HEK293 (cell line): ENCODE data around the gene HMGB2.

Experiments used
- CTCF ChIA-PET: fragments of 350-600 bp; formaldehyde crosslinking; extraction: SDS; loops from one replicate; lab custom pipeline; 2021; ENCODE audit warnings: antibody characterized with exemption; lab: Yijun Ruan, JAX
- POLR2A ChIA-PET: fragments of 300-600 bp; formaldehyde crosslinking; extraction: SDS; loops from one replicate; lab custom pipeline; 2020; ENCODE audit warnings: antibody characterized with exemption, inconsistent platforms; lab: Yijun Ruan, JAX
- H3K27ac ChIP-seq: fragments of 200-500 bp; sonication (Bioruptor generic); 2 replicates; pipeline ENCODE4 v1.5.1; 2014; ENCODE audit warnings: low read depth, low read length, control low read depth, inconsistent platforms; ENCODE audit errors: extremely low read depth
- H3K36me3 ChIP-seq, 2 experiments: fragments of 200-500 bp in 1 of 2; sonication (Bioruptor generic) in 1 of 2; 1 replicate in 1 of 2; 2 replicates in 1 of 2; pipeline ENCODE4 v1.5.1; 2014 to 2017; ENCODE audit warnings: inconsistent platforms in 2 of 2, low read length in 2 of 2; ENCODE audit not compliant: control insufficient read depth in 2 of 2, insufficient read depth in 1 of 2
- H3K4me1 ChIP-seq: fragments of 200-500 bp; sonication (Bioruptor generic); 2 replicates; pipeline ENCODE4 v1.5.1; 2014; ENCODE audit warnings: mild to moderate bottlenecking, low read length, inconsistent platforms; ENCODE audit not compliant: control insufficient read depth, insufficient read depth
- H3K4me3 ChIP-seq: 2 replicates; pipeline ENCODE4 v1.5.1; 2011; ENCODE audit warnings: low read depth, mild to moderate bottlenecking, control low read depth, low read length, moderate library complexity
- H3K9me3 ChIP-seq: fragments of 200-500 bp; sonication (Bioruptor generic); 2 replicates; pipeline ENCODE4 v1.5.1; 2014; ENCODE audit warnings: low read depth, low read length, inconsistent platforms; ENCODE audit not compliant: control insufficient read depth, insufficient read depth
- HOXA7 ChIP-seq: sonication (generic); formaldehyde crosslinking; IDR thresholded peaks from 2 replicates; pipeline ENCODE4 v1.8.1; 2022; ENCODE audit warnings: missing genetic modification reagents, borderline replicate concordance
- ZNF112 ChIP-seq: fragments of 450-650 bp; formaldehyde crosslinking; IDR thresholded peaks from 2 replicates; pipeline ENCODE4 v1.5.0; 2017; ENCODE audit warnings: missing biosample characterization, missing genetic modification characterization
- ZNF121 ChIP-seq: fragments of 450-650 bp; formaldehyde crosslinking; IDR thresholded peaks from 2 replicates; pipeline ENCODE4 v1.5.1; 2016; ENCODE audit warnings: missing biosample characterization, missing genetic modification characterization
- ZNF214 ChIP-seq: fragments of 450-650 bp; formaldehyde crosslinking; IDR thresholded peaks from 2 replicates; pipeline ENCODE4 v1.5.1; 2017; ENCODE audit warnings: missing biosample characterization, mild to moderate bottlenecking, missing genetic modification characterization, borderline replicate concordance
- ZNF416 ChIP-seq: fragments of 450-650 bp; formaldehyde crosslinking; IDR thresholded peaks from 2 replicates; pipeline ENCODE4 v1.5.1; 2016; ENCODE audit warnings: missing biosample characterization, missing genetic modification characterization
- ZNF555 ChIP-seq: fragments of 450-650 bp; formaldehyde crosslinking; conservative IDR thresholded peaks from 2 replicates; pipeline ENCODE4 v1.5.1; 2017; ENCODE audit warnings: missing biosample characterization, mild to moderate bottlenecking, missing genetic modification characterization, inconsistent platforms
- ZNF585B ChIP-seq: fragments of 450-650 bp; formaldehyde crosslinking; IDR thresholded peaks from 2 replicates; pipeline ENCODE4 v1.5.1; 2016; ENCODE audit warnings: missing biosample characterization, missing genetic modification characterization
- ZNF624 ChIP-seq: fragments of 450-650 bp; formaldehyde crosslinking; IDR thresholded peaks from 2 replicates; pipeline ENCODE4 v1.5.1; 2017; ENCODE audit warnings: missing biosample characterization, missing genetic modification characterization
- TF ChIP-seq, protein P1 (sequence below): fragments of 450-650 bp; formaldehyde crosslinking; IDR thresholded peaks from 2 replicates; pipeline ENCODE4 v1.5.1; 2017; ENCODE audit warnings: missing biosample characterization, missing genetic modification characterization
- TF ChIP-seq, protein P2 (sequence below): fragments of 450-650 bp; formaldehyde crosslinking; IDR thresholded peaks from 2 replicates; pipeline ENCODE4 v1.5.1; 2016; ENCODE audit warnings: missing biosample characterization, missing genetic modification characterization
- TF ChIP-seq, protein P3 (sequence below): fragments of 450-650 bp; formaldehyde crosslinking; IDR thresholded peaks from 2 replicates; pipeline ENCODE4 v1.5.1; 2016; ENCODE audit warnings: missing biosample characterization, missing genetic modification characterization
- TF ChIP-seq, protein P4 (sequence below): fragments of 450-650 bp; formaldehyde crosslinking; IDR thresholded peaks from 2 replicates; pipeline ENCODE4 v1.5.1; 2016; ENCODE audit warnings: missing biosample characterization, missing genetic modification characterization
- TF ChIP-seq, protein P5 (sequence below): fragments of 450-650 bp; formaldehyde crosslinking; IDR thresholded peaks from 2 replicates; pipeline ENCODE4 v1.5.1; 2016; ENCODE audit warnings: missing biosample characterization, missing genetic modification characterization
- TF ChIP-seq, protein P6 (sequence below): fragments of 450-650 bp; IDR thresholded peaks from 2 replicates; pipeline ENCODE4 v1.5.1; 2018; ENCODE audit warnings: missing biosample characterization, mild to moderate bottlenecking, missing genetic modification characterization
- TF ChIP-seq, protein P7 (sequence below): fragments of 450-650 bp; formaldehyde crosslinking; IDR thresholded peaks from 2 replicates; pipeline ENCODE4 v1.5.1; 2016; ENCODE audit warnings: missing biosample characterization, missing genetic modification characterization

Gene HMGB2

DNA sequence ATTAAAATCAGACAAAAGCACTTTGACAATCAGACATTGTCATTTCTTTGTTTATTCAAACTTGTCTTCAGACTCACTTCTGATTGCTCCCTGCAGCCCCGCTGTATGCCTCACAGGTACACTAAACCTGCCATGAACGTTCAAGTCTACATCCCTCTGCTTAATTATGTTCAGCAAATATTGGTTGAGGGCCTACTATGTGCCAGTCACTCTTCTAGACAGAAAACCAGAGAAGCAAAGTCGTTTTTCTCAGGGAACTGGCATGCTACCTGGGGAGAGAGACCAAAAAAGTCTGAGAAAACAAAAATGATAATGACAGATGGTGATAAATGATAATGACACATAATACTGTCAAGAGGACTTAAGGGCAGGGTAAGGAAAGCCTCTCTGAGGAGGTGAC lies 19.4 kb downstream of the HMGB2 start (continued):
- TF ChIP-seq, protein P1, sequence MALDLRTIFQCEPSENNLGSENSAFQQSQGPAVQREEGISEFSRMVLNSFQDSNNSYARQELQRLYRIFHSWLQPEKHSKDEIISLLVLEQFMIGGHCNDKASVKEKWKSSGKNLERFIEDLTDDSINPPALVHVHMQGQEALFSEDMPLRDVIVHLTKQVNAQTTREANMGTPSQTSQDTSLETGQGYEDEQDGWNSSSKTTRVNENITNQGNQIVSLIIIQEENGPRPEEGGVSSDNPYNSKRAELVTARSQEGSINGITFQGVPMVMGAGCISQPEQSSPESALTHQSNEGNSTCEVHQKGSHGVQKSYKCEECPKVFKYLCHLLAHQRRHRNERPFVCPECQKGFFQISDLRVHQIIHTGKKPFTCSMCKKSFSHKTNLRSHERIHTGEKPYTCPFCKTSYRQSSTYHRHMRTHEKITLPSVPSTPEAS (tag by site-specific recombination), result no peak
- no peak for TF ChIP-seq HOXA7 (CRISPR knock-in tag)
- TF ChIP-seq, protein P2, sequence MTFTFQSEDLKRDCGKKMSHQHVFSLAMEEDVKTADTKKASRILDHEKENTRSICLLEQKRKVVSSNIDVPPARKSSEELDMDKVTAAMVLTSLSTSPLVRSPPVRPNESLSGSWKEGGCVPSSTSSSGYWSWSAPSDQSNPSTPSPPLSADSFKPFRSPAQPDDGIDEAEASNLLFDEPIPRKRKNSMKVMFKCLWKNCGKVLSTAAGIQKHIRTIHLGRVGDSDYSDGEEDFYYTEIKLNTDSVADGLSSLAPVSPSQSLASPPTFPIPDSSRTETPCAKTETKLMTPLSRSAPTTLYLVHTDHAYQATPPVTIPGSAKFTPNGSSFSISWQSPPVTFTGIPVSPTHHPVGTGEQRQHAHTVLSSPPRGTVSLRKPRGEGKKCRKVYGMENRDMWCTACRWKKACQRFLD (tag by site-specific recombination), result no peak
- no peak for TF ChIP-seq ZNF214
- TF ChIP-seq, protein P3, sequence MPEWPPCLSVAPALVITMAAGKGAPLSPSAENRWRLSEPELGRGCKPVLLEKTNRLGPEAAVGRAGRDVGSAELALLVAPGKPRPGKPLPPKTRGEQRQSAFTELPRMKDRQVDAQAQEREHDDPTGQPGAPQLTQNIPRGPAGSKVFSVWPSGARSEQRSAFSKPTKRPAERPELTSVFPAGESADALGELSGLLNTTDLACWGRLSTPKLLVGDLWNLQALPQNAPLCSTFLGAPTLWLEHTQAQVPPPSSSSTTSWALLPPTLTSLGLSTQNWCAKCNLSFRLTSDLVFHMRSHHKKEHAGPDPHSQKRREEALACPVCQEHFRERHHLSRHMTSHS (tag by site-specific recombination), result no peak

DNA sequence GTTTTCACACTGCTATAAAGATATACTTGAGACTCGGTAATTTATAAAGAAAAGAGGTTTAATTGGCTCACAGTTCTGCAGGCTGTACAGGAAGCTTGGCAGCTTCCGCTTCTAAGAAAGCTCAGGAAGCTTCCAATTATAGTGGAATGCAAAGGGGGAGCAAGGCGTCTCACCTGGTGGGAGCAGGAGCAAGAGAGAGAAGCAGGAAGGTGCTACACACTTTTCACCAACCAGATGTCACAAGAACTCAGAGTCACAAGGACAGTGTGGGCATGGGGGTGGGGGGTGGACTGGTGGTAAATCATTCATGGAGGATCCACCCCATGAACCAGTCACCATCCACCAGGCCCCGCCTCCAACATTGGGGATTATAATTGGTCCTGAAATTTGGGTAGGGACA lies 22.8 kb downstream of the HMGB2 start:
- no peak overlapping the region for H3K27ac ChIP-seq
- ChIA-PET CTCF (interaction anchor here (2.3 kb wide), 1 partner anchor 10 kb away, joined by 22 read pairs; no protein-coding TSS in a partner anchor), POLR2A (no interaction called here)
- no peaks in the 10 kb centered on the region for H3K9me3 ChIP-seq
- TF ChIP-seq ZNF112 (tag by site-specific recombination) (no peak), ZNF585B (tag by site-specific recombination) (no peak)
- TF ChIP-seq, protein P4, sequence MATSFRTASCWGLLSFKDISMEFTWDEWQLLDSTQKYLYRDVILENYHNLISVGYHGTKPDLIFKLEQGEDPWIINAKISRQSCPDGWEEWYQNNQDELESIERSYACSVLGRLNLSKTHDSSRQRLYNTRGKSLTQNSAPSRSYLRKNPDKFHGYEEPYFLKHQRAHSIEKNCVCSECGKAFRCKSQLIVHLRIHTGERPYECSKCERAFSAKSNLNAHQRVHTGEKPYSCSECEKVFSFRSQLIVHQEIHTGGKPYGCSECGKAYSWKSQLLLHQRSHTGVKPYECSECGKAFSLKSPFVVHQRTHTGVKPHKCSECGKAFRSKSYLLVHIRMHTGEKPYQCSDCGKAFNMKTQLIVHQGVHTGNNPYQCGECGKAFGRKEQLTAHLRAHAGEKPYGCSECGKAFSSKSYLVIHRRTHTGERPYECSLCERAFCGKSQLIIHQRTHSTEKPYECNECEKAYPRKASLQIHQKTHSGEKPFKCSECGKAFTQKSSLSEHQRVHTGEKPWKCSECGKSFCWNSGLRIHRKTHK (tag by site-specific recombination), result no peak
- TF ChIP-seq, protein P5, sequence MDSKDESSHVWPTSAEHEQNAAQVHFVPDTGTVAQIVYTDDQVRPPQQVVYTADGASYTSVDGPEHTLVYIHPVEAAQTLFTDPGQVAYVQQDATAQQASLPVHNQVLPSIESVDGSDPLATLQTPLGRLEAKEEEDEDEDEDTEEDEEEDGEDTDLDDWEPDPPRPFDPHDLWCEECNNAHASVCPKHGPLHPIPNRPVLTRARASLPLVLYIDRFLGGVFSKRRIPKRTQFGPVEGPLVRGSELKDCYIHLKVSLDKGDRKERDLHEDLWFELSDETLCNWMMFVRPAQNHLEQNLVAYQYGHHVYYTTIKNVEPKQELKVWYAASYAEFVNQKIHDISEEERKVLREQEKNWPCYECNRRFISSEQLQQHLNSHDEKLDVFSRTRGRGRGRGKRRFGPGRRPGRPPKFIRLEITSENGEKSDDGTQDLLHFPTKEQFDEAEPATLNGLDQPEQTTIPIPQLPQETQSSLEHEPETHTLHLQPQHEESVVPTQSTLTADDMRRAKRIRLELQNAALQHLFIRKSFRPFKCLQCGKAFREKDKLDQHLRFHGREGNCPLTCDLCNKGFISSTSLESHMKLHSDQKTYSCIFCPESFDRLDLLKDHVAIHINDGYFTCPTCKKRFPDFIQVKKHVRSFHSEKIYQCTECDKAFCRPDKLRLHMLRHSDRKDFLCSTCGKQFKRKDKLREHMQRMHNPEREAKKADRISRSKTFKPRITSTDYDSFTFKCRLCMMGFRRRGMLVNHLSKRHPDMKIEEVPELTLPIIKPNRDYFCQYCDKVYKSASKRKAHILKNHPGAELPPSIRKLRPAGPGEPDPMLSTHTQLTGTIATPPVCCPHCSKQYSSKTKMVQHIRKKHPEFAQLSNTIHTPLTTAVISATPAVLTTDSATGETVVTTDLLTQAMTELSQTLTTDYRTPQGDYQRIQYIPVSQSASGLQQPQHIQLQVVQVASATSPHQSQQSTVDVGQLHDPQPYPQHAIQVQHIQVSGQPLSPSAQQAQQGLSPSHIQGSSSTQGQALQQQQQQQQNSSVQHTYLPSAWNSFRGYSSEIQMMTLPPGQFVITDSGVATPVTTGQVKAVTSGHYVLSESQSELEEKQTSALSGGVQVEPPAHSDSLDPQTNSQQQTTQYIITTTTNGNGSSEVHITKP (tag by site-specific recombination), result 0 out of 2 replicates have a peak, but pooled peaks have one; percentile 20
- peaks cover 0 to 52% of the 10 kb centered on the region in 2 experiments; a peak in 2 of 3 replicates for H3K36me3 ChIP-seq
- H3K4me3 ChIP-seq, result no peak overlapping the region
- no peaks in the 10 kb centered on the region for H3K4me1 ChIP-seq

DNA sequence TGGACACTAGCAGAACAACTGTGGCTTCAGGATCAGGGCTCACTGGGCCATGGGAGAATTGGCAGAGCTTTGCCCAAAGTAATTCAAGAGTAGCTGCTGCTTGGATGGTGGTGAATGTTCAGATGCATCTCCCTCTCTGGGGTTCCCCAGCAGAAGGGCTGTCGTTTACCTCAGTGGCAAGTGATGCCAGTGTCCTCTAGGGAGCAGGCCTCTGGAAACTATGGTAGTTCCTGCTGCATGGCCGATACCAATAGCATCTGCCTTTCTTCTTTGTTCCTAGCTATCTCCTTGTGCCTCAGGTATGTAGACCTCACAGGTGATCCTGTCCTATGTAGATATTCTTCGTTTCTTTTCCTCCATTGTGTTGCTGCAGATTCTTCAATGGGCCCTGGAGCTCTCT lies 26.4 kb downstream of the HMGB2 start:
- no peak overlapping the region for H3K27ac ChIP-seq
- no peak overlapping the region for H3K4me3 ChIP-seq
- H3K4me1 ChIP-seq, result no peaks in the 10 kb centered on the region
- CTCF ChIA-PET, result interaction anchor here (2.4 kb wide), 1 partner anchor 295 kb away, joined by 7 read pairs; no protein-coding TSS in a partner anchor
- TF ChIP-seq ZNF416 (tag by site-specific recombination) (no peak), ZNF555 (tag by site-specific recombination) (no peak), ZNF121 (tag by site-specific recombination) (no peak), ZNF624 (tag by site-specific recombination) (no peak)
- TF ChIP-seq, protein P6, sequence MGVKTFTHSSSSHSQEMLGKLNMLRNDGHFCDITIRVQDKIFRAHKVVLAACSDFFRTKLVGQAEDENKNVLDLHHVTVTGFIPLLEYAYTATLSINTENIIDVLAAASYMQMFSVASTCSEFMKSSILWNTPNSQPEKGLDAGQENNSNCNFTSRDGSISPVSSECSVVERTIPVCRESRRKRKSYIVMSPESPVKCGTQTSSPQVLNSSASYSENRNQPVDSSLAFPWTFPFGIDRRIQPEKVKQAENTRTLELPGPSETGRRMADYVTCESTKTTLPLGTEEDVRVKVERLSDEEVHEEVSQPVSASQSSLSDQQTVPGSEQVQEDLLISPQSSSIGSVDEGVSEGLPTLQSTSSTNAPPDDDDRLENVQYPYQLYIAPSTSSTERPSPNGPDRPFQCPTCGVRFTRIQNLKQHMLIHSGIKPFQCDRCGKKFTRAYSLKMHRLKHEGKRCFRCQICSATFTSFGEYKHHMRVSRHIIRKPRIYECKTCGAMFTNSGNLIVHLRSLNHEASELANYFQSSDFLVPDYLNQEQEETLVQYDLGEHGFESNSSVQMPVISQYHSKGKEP (tag by site-specific recombination), result no peak
- TF ChIP-seq, protein P7, sequence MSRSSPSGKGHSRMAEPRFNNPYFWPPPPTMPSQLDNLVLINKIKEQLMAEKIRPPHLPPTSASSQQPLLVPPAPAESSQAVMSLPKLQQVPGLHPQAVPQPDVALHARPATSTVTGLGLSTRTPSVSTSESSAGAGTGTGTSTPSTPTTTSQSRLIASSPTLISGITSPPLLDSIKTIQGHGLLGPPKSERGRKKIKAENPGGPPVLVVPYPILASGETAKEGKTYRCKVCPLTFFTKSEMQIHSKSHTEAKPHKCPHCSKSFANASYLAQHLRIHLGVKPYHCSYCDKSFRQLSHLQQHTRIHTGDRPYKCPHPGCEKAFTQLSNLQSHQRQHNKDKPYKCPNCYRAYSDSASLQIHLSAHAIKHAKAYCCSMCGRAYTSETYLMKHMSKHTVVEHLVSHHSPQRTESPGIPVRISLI (tag by site-specific recombination), result no peak
- TF ChIP-seq, all 188 proteins: peak for 0
- peaks cover 0 to 36% of the 10 kb centered on the region in 2 experiments; a peak in 1 of 3 replicates for H3K36me3 ChIP-seq
- POLR2A ChIA-PET, result no interaction called here
- no peaks in the 10 kb centered on the region for H3K9me3 ChIP-seq
